Stimulated activated CD4-positive, alpha-beta T cell treated with anti-CD3 and anti-CD28 coated beads, Interleukin-2, amount 100 ng/mL, for 24 hours (primary cell): Measurements from ENCODE around the gene MYO5C.
A peak's percentile ranks its signal among the peaks of the same experiment; 100 is the strongest.
"Not testable (repeated sequence)": the region's sequence is repeated elsewhere in the genome, so short reads cannot be mapped to it uniquely, and the experiment has no call there.

Source experiments
- DNase-seq, 2 donors: peaks; one replicate each; pipeline ENCODE4 v3.0.0-alpha.2; 2020

Gene MYO5C

GRCh38 chr15:52165494-52166131, 130.0 kb downstream of the MYO5C start:
- DNase-seq = not testable (repeated sequence)

DNA sequence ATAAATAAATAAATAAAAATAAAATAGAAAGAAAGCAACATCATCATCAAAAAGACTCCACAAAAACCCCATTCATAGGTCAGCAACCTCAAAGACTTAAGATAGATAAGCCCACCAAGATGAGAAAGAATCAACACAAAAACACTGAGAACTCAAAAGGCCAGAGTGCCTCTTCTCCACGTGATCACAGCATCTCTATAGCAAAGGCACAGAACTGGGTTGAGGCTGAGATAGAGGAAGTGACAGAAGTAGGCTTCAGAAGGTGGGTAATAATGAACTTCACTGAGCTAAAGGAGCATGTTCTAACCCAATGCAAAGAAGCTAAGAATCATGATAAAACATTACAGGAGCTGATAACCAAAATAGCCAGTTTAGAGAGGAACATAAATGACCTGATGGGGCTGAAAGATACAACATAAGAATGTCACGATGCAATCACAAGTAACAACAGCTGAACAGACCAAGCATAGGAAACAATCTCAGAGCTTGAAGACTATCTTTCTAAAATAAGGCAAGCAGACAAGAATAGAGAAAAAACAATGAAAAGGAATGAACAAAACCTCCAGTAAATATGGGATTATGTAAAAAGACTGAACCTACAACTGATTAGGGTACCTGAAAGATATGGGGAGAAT, 130.9 kb downstream of the MYO5C start:
- no peak for DNase-seq

- DNase-seq = peak; percentile 21 to 26
Observed at GRCh38 chr15:52163321-52164190, 132.0 kb downstream of the MYO5C start.

GRCh38 chr15:52162876-52163275, 132.7 kb downstream of the MYO5C start:
- no peak for DNase-seq

DNA sequence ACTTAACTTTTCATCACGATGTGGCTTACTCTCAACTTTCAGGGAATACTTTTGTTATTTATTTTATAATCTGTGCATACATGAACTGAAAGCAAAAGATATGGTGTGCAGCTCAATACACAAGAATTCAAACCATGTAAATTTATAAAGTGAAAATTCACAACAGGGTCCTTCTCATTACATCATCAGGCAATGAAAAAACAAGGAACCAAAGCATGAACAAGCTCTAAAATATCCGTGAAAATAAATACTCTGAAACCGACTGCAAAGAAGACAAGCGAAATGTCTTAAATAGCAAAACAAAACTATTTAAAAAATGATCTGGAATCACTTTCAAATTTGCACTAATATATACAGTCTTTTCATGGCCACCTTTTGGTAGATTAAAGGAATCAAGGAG, 133.3 kb downstream of the MYO5C start:
- no peak for DNase-seq

- DNase-seq = no peak
Observed at GRCh38 chr15:52161406-52161966, 134.1 kb downstream of the MYO5C start.

DNA sequence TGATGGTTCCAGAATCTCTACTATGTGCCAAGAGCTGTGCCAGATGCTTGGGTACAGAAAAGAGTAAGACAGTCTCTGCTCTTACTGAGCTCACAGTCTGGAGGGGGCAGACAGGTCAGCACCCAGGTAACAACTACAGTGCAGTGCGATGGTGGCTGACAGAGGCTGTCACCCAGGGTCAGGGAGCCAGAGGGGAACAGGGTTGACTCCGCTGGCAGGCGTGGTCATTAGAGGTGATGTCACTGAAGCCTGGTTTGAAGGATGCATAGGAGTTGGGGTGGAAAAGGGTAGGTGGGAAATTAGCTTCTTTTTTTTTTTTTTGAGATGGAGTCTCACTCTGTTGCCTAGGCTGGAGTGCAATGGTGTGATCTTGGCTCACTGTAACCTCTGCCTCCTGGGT, 136.0 kb downstream of the MYO5C start:
- DNase-seq = no peak

GRCh38 chr15:52158084-52158765, 137.4 kb downstream of the MYO5C start:
- no peak for DNase-seq

DNA sequence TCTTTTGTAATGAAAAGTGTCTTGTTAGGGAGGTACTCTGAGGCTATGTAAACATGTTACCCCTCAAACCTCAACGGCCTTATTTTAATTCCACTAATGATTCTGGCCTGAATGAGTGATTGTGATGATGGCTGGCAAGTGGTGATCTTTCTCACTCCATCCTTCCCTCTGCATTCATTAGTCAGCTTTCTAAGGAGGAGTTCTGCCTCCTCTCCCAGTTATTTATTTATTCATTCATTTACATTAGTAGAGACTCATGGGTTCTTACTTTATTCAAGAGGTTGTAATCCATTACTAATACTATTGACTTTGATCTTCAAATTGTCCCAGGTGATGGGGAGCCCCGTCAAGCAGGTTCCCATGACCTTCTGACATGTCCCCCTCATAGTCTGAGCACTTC, 139.7 kb downstream of the MYO5C start:
- no peak for DNase-seq

- no peak for DNase-seq
Observed at GRCh38 chr15:52154896-52155865, 140.4 kb downstream of the MYO5C start.

DNA sequence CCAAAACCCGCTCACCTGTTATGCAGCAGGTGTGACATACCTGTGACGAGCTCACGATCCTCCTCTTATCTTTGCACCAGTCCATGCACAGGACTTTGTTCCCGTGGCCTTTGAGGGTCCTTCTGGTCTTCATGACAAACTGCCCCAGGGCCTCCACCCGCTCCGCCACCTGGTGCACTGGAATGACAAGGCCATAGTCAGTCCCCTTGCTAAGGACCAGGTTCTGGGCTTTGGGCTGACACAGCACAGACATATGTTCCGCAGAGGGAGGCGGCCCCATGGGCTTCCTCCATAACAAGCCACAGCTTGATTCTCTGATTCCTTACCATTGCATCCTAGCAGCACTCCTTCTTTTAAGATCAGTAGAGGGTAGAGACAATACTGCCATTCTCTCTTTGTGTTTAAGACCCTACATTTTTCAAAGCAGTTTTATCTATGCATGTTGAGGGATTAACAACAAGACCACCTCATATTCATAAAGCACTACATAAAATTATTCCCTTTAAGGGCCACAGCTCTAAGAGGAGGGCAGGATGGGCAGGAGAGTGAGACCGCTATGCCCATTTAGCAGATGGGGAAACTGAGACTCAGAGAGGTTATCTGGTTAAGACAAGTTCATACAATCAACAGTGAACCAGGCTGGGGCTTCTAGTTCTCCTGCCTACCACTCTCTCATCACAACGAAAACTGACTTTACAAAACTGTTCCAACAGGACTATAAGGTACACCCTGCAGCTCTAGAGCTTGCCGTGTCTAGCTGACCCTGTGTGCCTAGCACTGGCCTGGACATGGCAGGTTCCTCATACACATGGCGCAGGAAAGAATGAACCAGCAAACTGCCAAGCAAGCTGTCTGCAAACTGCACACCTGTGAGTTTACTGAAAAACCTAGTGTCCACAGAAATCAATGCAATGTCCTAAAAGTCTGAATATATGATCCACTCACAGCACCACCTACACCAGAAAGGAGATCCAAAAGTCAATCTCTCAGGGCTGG, 141.4 kb downstream of the MYO5C start:
- DNase-seq = no peak

DNA sequence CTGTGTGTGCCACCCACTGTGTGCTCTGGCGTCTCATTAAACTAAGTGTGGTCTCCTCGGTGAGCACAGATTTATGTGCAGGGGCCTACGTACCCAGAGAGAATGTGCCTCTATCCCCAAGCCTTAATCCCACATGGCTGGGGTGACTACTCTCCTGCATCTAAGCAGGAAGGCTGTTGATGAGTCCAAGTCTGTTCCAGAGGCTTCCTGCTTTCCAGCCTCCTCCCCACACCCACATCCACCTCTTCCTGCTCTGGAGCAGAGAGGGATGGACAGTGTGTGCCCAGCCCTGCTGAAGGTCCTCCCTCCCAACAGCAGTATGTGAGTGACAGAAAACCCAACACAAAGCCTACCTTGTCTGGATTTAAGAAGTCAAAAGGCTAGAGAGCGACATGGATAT, 144.3 kb downstream of the MYO5C start:
- no peak for DNase-seq

GRCh38 chr15:52150871-52151270, 144.7 kb downstream of the MYO5C start:
- DNase-seq = no peak

DNA sequence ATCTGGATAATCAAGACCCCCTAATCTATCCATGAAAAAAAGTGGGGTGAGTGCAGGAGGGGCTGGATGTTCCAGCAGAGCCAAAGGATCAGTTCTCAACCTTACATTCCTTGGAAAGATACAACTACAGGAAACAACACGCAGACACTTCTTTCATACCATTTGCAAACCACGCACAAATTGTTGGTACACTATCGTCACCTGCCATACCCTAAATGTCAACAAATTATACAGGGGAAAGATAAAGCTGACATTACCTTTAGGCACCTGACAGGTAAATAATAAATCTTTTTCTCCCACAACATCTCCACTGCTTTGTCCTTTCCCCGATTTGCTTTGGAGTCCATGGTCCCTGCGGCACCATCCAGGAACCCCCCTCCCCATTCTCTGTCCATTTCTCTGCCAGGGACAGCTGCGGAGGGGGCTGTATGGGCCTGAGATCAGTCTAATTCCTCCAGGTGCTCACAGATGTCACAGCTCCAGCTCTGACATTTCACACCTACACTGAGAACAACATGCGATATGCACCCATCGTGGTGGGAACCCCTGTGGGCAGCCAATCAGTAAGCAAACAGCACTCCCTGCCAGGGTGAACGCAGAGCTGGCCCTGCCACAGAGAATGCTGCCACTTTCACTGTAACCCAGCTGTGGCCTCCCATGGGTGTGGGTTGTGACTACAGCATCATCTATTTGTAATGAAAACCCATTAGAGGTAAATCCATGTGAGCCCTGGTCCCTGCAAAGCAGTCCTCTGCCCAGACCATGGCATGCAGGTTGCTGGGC, 145.4 kb downstream of the MYO5C start:
- DNase-seq = no peak

GRCh38 chr15:52148403-52148802, 147.2 kb downstream of the MYO5C start:
- DNase-seq = no peak

DNA sequence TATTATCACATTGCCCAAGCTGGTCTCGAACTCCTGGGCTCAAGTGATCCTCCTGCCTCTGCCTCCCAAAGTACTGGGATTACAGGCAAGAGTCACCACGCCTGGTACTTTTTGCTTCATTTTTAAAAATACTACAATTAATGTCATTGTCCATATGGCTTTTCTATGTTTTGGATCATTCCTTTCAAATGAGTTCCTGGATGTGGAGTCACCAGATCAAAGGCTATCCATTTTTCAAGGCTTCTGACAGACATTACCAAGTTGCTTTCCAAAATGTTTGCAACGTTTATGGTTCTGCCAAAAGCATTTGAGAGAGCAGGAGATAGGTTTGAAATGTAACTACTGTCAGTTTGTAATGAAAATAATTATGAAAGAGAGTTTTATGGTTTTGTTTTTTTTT, 148.8 kb downstream of the MYO5C start:
- no peak for DNase-seq

- DNase-seq = no peak
Observed at GRCh38 chr15:52146261-52146660, 149.3 kb downstream of the MYO5C start.

DNA sequence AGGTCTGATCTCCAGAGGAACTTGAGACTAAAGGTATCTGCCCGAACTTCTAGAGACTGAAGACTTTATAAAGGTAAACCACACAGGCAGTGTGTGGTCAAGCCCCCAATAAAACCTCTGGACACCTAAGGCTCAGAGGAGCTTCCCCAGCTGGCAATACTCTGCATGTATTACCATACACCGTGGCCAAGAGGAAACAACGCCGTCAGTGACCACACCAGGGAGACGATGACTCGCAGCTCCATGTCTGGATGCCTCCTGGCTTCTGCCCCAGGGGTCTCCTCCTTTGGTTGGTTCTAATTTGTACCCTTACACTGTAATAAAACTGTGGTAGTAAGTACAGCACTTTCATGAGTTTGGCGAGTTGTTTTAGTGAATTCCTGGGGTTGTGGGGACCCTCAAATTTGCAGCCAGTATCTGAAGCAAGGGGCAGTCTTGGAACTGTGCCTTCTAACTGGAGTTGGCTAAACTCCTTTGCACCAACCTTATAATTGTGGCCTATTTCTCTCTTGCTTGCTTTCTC, 150.9 kb downstream of the MYO5C start:
- DNase-seq = no peak

- DNase-seq = no peak
Observed at GRCh38 chr15:52143873-52144272, 151.7 kb downstream of the MYO5C start.
